Breast epithelium (tissue), 4 donors: Measurements from ENCODE around the gene DUS3L. TPM values are rescaled to one million over a fixed set of nuclear protein-coding genes. Genes with fewer than 3 reads are reported as not detected.

ENCODE experiments used
- DNase-seq, 2 donors: peaks; one replicate each; pipeline ENCODE4 v3.0.0-alpha.2; 2019; ENCODE audit warnings: low spot score in 2 of 2
- H3K27ac ChIP-seq, 2 donors: fragments of 200-600 bp; sonication (generic) in 1 of 2; one replicate each; pipeline ENCODE4 v1.5.1; 2016 to 2019; ENCODE audit warnings: mild to moderate bottlenecking in 1 of 2
- H3K27me3 ChIP-seq, 2 donors: fragments of 200-600 bp; sonication (generic) in 1 of 2; one replicate each; pipeline versions ENCODE4 v1.5.1 to v1.6.0; 2017 to 2019; ENCODE audit warnings: control low read depth in 1 of 2, mild to moderate bottlenecking in 1 of 2
- H3K36me3 ChIP-seq: fragments of 200-600 bp; one replicate; pipeline ENCODE4 v1.5.1; 2019
- H3K4me1 ChIP-seq, 2 donors: fragments of 200-600 bp; sonication (generic); one replicate each; pipeline ENCODE4 v1.5.1; 2016 to 2019; ENCODE audit warnings: control low read depth in 1 of 2
- H3K4me3 ChIP-seq, 3 donors: fragments of 200-600 bp; sonication (generic); 1 replicate in 2 of 3; 2 replicates in 1 of 3; pipeline ENCODE4 v1.5.1; 2016 to 2019; ENCODE audit warnings: mild to moderate bottlenecking in 3 of 3, moderate library complexity in 2 of 3
- H3K9me3 ChIP-seq, 2 donors: fragments of 200-600 bp; sonication (generic) in 1 of 2; one replicate each; pipeline ENCODE4 v1.5.1; 2016 to 2019; ENCODE audit warnings: control low read depth in 1 of 2
- CTCF ChIP-seq, 3 donors: fragments of 450-650 bp; IDR thresholded peaks; one replicate each; pipeline ENCODE4 v1.5.1; 2016 to 2017; ENCODE audit warnings: antibody characterized with exemption in 3 of 3, mild to moderate bottlenecking in 3 of 3, moderate library complexity in 3 of 3
- POLR2A ChIP-seq: fragments of 450-650 bp; IDR thresholded peaks from one replicate; pipeline ENCODE4 v1.6.1; 2016; ENCODE audit warnings: antibody characterized with exemption, mild to moderate bottlenecking, moderate library complexity
- POLR2AphosphoS5 ChIP-seq, 3 donors: sonication (generic); formaldehyde crosslinking; IDR thresholded peaks; one replicate each; pipeline ENCODE4 v1.6.1; 2017; ENCODE audit warnings: antibody characterized with exemption in 3 of 3
- intact Hi-C: fragments of 100-400 bp; cut with DNase I; formaldehyde crosslinking; loops from one replicate; pipeline ENCODE4 v1.15.1; 2023; ENCODE audit warnings: low total_unique reads
- total RNA-seq, 3 donors: library from RNA; depleted of rRNA; stranded (reverse); fragments of >200 nt; gene quantifications; one replicate each; pipeline ENCODE4 v1.1.0, GENCODE V29; 2016

Gene DUS3L
- total RNA-seq, 3 donors from 2014 or later, result 28.8 to 44.9 (median 37.2) TPM

- DNase-seq, result no peak
- TF ChIP-seq POLR2AphosphoS5 (IDR thresholded peaks at IDR 0.05) (no peak), POLR2A (no peak), CTCF (IDR thresholded peaks at IDR 0.05) (no peak)
- Histone ChIP-seq H3K9me3 (no peaks in the 10 kb centered on the region), H3K36me3 (no peaks in the 10 kb centered on the region), H3K4me3 (no peak overlapping the region), H3K27me3 (no peaks in the 10 kb centered on the region), H3K4me1 (peaks cover 0 to 8% of the 10 kb centered on the region in 2 donors), H3K27ac (no peak overlapping the region)
- intact Hi-C loops, result no loop called here
Measured at GRCh38 chr19:5789351-5789761, 1.6 kb downstream of the DUS3L start.

GRCh38 chr19:5788422-5788821 lies 2.5 kb downstream of the DUS3L start:
- no peak for TF ChIP-seq POLR2AphosphoS5 (IDR thresholded peaks at IDR 0.05)
- no peak for TF ChIP-seq CTCF (IDR thresholded peaks at IDR 0.05)
- TF ChIP-seq POLR2A, result no peak
- no peak overlapping the region for H3K4me3 ChIP-seq
- intact Hi-C loops, result no loop called here
- no peaks in the 10 kb centered on the region for H3K36me3 ChIP-seq
- no peak overlapping the region for H3K27ac ChIP-seq
- H3K4me1 ChIP-seq, result peaks cover 0 to 8% of the 10 kb centered on the region in 2 donors
- H3K9me3 ChIP-seq, result no peaks in the 10 kb centered on the region
- DNase-seq, result no peak
- no peaks in the 10 kb centered on the region for H3K27me3 ChIP-seq

- Histone ChIP-seq H3K27me3 (no peaks in the 10 kb centered on the region), H3K27ac (no peak overlapping the region), H3K9me3 (no peaks in the 10 kb centered on the region), H3K4me3 (no peak overlapping the region), H3K4me1 (peaks cover 0 to 8% of the 10 kb centered on the region in 2 donors), H3K36me3 (no peaks in the 10 kb centered on the region)
- TF ChIP-seq POLR2AphosphoS5 (IDR thresholded peaks at IDR 0.05), result no peak
- no peak for TF ChIP-seq CTCF (IDR thresholded peaks at IDR 0.05)
- no peak for TF ChIP-seq POLR2A
- intact Hi-C loops, result no loop called here
- DNase-seq, result no peak
Measured at GRCh38 chr19:5787409-5788182, 3.4 kb downstream of the DUS3L start.

GRCh38 chr19:5786593-5787408 lies 4.2 kb downstream of the DUS3L start:
- DNase-seq, result no peak
- TF ChIP-seq POLR2AphosphoS5 (IDR thresholded peaks at IDR 0.05), result no peak
- no peak for TF ChIP-seq POLR2A
- TF ChIP-seq CTCF (IDR thresholded peaks at IDR 0.05), result no peak
- Histone ChIP-seq H3K27ac (no peak overlapping the region), H3K9me3 (no peaks in the 10 kb centered on the region), H3K36me3 (no peaks in the 10 kb centered on the region), H3K4me3 (no peak overlapping the region), H3K4me1 (peaks cover 0 to 8% of the 10 kb centered on the region in 2 donors), H3K27me3 (no peaks in the 10 kb centered on the region)
- intact Hi-C loops, result no loop called here

- TF ChIP-seq CTCF (IDR thresholded peaks at IDR 0.05) (no peak), POLR2AphosphoS5 (IDR thresholded peaks at IDR 0.05) (no peak), POLR2A (no peak)
- DNase-seq, result no peak
- no peaks in the 10 kb centered on the region for H3K36me3 ChIP-seq
Measured at GRCh38 chr19:5785423-5785822, 5.5 kb downstream of the DUS3L start.

More at GRCh38 chr19:5785423-5785822, 5.5 kb downstream of the DUS3L start:
- no peaks in the 10 kb centered on the region for H3K27me3 ChIP-seq
- no peak overlapping the region for H3K4me3 ChIP-seq
- H3K27ac ChIP-seq, result no peak overlapping the region
- intact Hi-C loops, result no loop called here
- H3K9me3 ChIP-seq, result no peaks in the 10 kb centered on the region
- H3K4me1 ChIP-seq, result peaks cover 0 to 8% of the 10 kb centered on the region in 2 donors
